ENCODE measurements around the gene RUBCNL.
"Not testable (repeated sequence)": the region's sequence is repeated elsewhere in the genome, so short reads cannot be mapped to it uniquely, and the experiment has no call there.

The RUBCNL gene

GRCh38 chr13:46373623-46374022, 13.4 kb downstream of the RUBCNL start:
- DNase-seq (ENCODE audit: low spot score): no peak

DNA sequence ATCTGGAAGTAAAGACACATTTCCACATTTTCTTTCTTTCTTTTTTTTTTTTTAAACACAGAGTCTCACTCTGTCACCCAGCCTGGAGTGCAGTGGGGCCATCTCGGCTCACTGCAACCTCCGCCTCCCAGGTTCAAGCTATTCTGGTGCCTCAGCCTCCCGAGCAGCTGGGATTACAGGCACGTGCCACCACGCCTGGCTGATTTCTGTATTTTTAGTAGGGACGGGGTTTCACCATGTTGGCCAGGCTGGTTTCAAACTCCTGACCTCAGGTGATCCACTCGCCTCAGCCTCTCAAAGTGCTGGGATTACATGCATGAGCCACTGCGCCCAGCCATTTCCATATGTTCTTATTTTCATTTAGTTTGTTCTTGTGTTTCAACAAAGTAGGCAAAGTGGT, 14.1 kb downstream of the RUBCNL start:
- DNase-seq (ENCODE audit: low spot score): not testable (repeated sequence)

- DNase-seq (ENCODE audit: low spot score): no peak
Measured at GRCh38 chr13:46372071-46372470, 15.0 kb downstream of the RUBCNL start.

GRCh38 chr13:46369506-46370277, 17.4 kb downstream of the RUBCNL start:
- no peak for DNase-seq (ENCODE audit: low spot score)

- DNase-seq (ENCODE audit: low spot score): no peak
Measured at GRCh38 chr13:46367617-46368327, 19.3 kb downstream of the RUBCNL start.

GRCh38 chr13:46361276-46361934, 25.6 kb downstream of the RUBCNL start:
- no peak for DNase-seq (ENCODE audit: low spot score)

GRCh38 chr13:46360604-46361003, 26.4 kb downstream of the RUBCNL start:
- DNase-seq (ENCODE audit: low spot score): no peak

GRCh38 chr13:46359714-46360113, 27.3 kb downstream of the RUBCNL start:
- no peak for DNase-seq (ENCODE audit: low spot score)

GRCh38 chr13:46355901-46356590, 31.0 kb downstream of the RUBCNL start:
- DNase-seq (ENCODE audit: low spot score): no peak

DNA sequence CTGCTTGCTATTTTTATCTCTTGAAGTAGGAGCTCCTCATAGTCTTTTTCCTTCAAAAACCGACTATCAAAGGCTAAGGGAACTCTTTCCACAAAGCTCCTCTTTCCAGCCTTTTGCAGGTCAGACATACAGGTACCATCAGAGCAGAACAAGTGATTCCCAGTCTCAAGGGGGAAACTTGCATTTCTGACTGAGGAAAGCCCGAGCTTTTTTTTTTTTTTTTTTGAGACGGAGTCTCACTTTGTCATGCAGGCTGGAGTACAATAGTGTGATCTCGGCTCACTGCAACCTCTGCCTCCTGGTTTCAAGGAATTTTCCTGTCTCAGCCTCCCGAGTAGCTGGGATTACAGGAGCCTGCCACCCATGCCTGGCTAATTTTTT, 32.0 kb downstream of the RUBCNL start:
- no peak for DNase-seq (ENCODE audit: low spot score)

- DNase-seq (ENCODE audit: low spot score): peak; percentile 12
Measured at GRCh38 chr13:46354156-46355087, 32.6 kb downstream of the RUBCNL start.

GRCh38 chr13:46352805-46353204, 34.2 kb downstream of the RUBCNL start:
- no peak for DNase-seq (ENCODE audit: low spot score)

GRCh38 chr13:46350003-46350402, 37.0 kb downstream of the RUBCNL start:
- DNase-seq (ENCODE audit: low spot score): no peak

DNA sequence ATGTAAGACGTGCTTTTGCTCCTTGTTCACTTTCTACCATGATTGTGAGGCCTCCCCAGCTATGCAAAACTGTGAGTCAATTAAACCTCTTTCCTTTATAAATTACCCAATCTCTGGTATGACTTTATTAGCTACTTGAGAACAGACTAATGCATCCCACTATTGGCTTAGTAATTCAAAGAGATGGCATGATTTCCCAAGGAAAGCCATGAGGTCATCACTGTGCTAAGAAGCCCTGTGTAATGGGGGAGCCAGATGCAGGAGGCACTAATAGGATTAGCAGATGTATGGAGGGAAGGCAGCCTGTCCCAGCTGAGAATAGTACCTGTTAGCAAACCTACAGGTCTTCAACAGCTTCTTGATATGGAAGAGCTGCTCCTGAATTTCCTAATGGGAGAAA, 38.1 kb downstream of the RUBCNL start:
- no peak for DNase-seq (ENCODE audit: low spot score)

- no peak for DNase-seq (ENCODE audit: low spot score)
Measured at GRCh38 chr13:46347277-46347676, 39.8 kb downstream of the RUBCNL start.

DNA sequence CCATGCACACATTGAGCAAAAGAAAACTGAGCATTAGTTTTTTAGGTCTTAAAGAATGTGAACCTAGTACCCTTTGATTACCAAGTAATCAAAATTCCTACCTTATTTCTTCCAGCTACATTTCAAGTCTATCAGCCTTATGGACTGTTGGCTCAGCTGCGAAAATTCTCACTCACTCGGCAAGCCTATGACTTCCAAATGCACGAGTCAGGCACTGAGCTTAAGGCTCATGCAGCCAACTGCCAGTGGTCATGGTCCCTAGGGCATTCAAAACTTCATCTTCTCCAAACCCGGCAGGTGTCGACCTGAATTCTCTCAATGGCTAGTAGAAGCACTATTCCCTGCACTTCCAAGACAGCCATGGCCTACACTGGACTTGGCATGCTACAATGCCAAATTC, 41.2 kb downstream of the RUBCNL start:
- DNase-seq (ENCODE audit: low spot score): no peak

GRCh38 chr13:46345398-46345797, 41.7 kb downstream of the RUBCNL start:
- no peak for DNase-seq (ENCODE audit: low spot score)

- no peak for DNase-seq (ENCODE audit: low spot score)
Measured at GRCh38 chr13:46343279-46343994, 43.6 kb downstream of the RUBCNL start.

DNA sequence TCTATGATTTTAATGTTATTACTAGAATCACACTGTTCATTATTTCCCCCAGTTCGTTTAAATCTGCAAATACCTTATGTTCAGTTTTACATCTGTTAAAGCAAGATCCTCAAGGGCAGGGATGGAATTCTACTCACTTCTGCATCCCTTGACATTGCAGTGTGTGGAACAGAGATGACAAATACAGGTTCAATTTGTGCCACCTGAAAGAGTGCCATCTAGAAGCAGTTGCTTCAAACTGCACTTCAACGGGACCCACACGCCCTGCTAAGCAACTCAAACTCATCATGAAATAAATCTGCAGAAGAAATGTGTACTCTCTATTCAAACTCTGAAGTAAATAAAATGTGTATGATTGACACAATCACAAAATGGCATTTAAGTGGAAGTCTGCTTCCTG, 44.5 kb downstream of the RUBCNL start:
- no peak for DNase-seq (ENCODE audit: low spot score)

- DNase-seq (ENCODE audit: low spot score): no peak
Measured at GRCh38 chr13:46341112-46341711, 45.8 kb downstream of the RUBCNL start.
